Measurements from ENCODE around the gene DUSP2. TPM values are rescaled to one million over a fixed set of nuclear protein-coding genes. Genes with fewer than 3 reads are reported as not detected.

Gene DUSP2
- total and polyA plus RNA-seq, 2 experiments from 2014 or later: 0.89 to 2.2 TPM

DNA sequence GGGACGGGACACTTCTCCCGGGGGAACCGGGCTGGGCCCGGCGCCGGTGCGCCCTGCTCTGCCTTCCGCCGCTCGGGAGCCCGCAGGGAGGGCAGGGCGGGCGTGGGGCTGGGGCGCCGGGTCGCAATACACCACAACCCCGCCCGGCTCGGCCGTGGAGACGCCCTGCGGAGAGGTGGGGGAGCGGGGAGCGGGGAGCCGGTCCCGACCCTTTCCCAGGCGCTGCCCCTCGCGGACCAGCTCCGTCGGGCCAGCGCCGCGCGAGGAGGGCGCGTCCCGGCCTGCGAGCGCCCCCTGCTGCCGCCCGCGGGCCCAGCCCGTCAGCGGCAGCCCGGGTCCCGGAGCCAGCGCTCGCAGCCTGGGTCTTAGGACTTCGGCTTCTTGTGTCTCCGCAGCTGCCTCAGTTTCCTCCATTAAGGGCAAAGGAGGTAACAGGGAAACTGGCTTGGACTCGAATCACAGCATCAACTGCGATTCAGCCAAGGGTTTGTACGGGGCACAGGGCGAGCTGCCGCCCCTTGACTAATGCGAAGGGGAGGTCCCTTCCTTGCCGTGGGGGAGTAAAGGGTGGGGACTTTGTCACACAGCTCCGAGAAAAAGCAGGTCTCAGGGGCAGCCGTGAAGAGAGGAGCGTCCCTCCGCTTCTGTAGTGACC is 28.2 kb downstream of the DUSP2 start:
- Histone ChIP-seq H3K27me3 (peaks cover 29% of the 10 kb centered on the region), H3K27ac (no peak overlapping the region), H3K9me3 (ENCODE audit: low read depth) (no peaks in the 10 kb centered on the region), H3K4me1 (ENCODE audit: low read depth) (peaks cover 15% of the 10 kb centered on the region), H3K4me3 (peak overlapping the region; percentile 92), H3K36me3 (no peaks in the 10 kb centered on the region)
- TF ChIP-seq, protein P1, sequence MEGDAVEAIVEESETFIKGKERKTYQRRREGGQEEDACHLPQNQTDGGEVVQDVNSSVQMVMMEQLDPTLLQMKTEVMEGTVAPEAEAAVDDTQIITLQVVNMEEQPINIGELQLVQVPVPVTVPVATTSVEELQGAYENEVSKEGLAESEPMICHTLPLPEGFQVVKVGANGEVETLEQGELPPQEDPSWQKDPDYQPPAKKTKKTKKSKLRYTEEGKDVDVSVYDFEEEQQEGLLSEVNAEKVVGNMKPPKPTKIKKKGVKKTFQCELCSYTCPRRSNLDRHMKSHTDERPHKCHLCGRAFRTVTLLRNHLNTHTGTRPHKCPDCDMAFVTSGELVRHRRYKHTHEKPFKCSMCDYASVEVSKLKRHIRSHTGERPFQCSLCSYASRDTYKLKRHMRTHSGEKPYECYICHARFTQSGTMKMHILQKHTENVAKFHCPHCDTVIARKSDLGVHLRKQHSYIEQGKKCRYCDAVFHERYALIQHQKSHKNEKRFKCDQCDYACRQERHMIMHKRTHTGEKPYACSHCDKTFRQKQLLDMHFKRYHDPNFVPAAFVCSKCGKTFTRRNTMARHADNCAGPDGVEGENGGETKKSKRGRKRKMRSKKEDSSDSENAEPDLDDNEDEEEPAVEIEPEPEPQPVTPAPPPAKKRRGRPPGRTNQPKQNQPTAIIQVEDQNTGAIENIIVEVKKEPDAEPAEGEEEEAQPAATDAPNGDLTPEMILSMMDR (IDR thresholded peaks at IDR 0.05; ENCODE audit: low read depth, low read length): peak; percentile 60
- peak; percentile 46 to 87 for DNase-seq (ENCODE audit: low read depth in 1 of 2, low spot score in 1 of 2)

DNA sequence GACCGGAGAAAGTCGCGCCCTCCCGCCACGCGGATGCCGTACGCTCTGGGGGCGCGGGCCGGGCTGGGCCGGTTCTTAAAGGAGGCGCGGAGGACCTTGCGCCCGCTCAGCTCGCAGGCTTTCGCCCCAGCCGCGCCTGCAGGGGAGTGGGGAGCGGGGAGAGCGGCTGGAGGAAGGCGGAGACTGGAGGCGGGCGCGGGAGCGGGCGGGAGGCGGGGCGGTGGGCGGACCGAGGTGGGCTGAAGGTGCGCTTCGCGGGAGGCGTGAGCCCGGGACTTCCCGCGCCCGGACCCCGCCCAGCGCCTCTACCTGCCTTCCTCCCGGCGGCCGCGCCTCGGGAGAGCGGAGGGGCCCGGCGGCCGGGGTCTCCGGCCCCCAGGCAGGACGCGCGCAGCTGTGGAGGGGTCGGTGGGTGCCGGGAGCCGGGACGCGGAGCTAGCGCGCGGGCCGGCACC is 28.8 kb downstream of the DUSP2 start, which contains the start of gene ADRA2B:
Gene ADRA2B (minus strand): TSS at position 148 of the 455 bp plus-strand sequence. CDS start 422 bp downstream, outside the sequence.
- peak; percentile 36 to 87 for DNase-seq (ENCODE audit: low read depth in 1 of 2, low spot score in 1 of 2)
- Histone ChIP-seq H3K27me3 (peaks cover 29% of the 10 kb centered on the region), H3K36me3 (no peaks in the 10 kb centered on the region), H3K4me3 (peak within 1 kb of the TSS; percentile 92), H3K27ac (no peak within 1 kb of the TSS), H3K9me3 (ENCODE audit: low read depth) (no peaks in the 10 kb centered on the region), H3K4me1 (ENCODE audit: low read depth) (peaks cover 17% of the 10 kb centered on the region)
- TF ChIP-seq, protein P1 (IDR thresholded peaks at IDR 0.05; ENCODE audit: low read depth, low read length): no peak

DNA sequence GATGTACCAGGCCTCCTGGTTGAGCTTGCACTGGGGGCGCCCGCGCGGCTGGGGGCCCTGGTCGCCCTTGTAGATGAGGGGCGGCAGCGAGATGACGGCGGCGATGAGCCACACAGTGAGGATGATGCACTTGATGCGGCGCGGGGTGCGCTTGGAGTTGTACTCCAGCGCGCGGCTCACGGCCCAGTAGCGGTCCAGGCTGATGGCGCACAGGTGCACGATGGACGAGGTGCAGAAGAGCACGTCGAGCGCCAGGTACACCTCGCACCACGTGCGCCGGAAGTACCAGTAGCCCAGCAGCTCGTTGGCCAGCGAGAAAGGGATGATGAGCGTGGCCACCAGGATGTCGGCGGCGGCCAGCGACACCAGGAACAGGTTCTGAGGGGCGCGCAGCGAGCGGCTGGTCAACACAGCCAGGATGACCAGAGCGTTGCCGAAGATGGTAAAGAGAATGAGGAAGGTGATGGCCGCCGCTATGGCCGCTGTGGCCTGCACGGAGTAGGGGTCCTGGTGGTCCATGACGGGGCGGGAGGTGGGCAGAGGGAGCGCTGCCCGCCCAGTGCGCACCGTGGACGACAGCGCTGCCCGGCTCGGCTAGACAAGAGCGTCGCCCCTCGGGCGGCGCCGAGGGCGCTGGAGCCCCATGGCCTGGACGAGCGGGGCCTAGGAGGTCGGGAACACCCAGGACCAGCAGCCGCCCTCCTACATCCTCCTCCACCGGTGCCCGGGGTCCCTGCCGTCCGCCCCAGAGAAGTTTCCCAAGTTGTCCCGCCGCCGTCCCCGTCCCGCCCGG is 29.4 kb downstream of the DUSP2 start:
- Histone ChIP-seq H3K36me3 (no peaks in the 10 kb centered on the region), H3K27ac (no peak overlapping the region), H3K27me3 (peaks cover 29% of the 10 kb centered on the region), H3K4me3 (peak overlapping the region; percentile 92), H3K9me3 (ENCODE audit: low read depth) (no peaks in the 10 kb centered on the region), H3K4me1 (ENCODE audit: low read depth) (peaks cover 22% of the 10 kb centered on the region)
- no peak for DNase-seq (ENCODE audit: low read depth in 1 of 2, low spot score in 1 of 2)
- TF ChIP-seq, protein P1 (IDR thresholded peaks at IDR 0.05; ENCODE audit: low read depth, low read length): no peak

DNA sequence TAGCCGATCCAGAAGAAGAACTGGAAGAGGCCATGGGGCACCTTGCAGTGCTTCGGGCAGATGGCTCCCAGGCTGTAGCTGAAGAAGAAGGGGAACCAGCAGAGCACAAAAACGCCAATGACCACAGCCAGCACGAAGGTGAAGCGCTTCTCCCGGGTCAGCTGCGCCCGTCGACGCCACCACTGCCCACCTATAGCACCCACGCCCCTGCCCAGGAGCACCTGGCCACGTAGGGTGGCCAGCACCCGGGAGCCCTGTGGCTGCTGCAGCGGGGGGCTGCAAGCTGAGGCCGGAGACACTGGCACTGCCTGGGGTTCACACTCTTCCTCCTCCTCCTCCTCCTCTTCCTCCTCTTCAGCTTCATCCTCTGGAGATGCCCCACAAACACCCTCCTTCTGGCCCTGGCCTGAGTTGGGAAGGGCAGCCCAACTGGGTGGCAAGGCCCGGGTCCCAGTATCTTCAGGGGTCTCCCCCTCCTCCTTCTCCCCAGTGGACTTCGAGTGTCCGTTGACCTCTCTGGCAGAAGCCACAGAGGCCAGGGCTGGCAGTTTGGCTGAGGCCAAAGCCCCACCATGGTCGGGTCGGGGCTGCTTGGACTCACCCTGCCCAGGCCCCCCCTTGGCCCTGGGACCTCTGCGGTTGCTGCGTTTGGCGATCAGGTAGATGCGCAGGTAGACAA is 30.2 kb downstream of the DUSP2 start:
- Histone ChIP-seq H3K9me3 (ENCODE audit: low read depth) (no peaks in the 10 kb centered on the region), H3K4me1 (ENCODE audit: low read depth) (peaks cover 27% of the 10 kb centered on the region), H3K27me3 (peaks cover 21% of the 10 kb centered on the region), H3K27ac (no peak overlapping the region), H3K36me3 (no peaks in the 10 kb centered on the region), H3K4me3 (peak overlapping the region; percentile 92)
- no peak for DNase-seq (ENCODE audit: low read depth in 1 of 2, low spot score in 1 of 2)
- TF ChIP-seq, protein P1 (IDR thresholded peaks at IDR 0.05; ENCODE audit: low read depth, low read length): no peak

DNA sequence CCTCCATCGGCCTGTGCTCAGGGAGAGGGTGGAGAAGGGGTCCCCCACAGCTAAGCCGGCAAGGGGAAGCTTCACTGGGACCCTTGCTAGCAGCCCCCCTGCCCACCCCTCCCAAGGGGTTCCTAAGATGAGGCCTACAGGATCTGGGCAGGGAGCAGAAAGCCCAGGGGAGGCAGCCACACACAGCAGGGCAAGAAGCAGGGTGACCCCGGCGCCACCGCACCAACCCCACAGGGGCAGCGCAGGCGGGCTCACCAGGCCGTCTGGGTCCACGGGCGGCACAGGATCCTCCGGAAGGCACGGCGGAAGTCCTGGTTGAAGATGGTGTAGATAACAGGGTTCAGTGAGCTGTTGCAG is 30.7 kb downstream of the DUSP2 start:
- Histone ChIP-seq H3K9me3 (ENCODE audit: low read depth) (no peaks in the 10 kb centered on the region), H3K27me3 (peaks cover 16% of the 10 kb centered on the region), H3K27ac (no peak overlapping the region), H3K4me1 (ENCODE audit: low read depth) (peaks cover 32% of the 10 kb centered on the region), H3K4me3 (peak overlapping the region; percentile 92), H3K36me3 (no peaks in the 10 kb centered on the region)
- TF ChIP-seq, protein P1 (IDR thresholded peaks at IDR 0.05; ENCODE audit: low read depth, low read length): no peak
- DNase-seq (ENCODE audit: low read depth in 1 of 2, low spot score in 1 of 2): no peak
